Aorta (tissue), 5 donors: ENCODE data around the gene G2E3. TPM values are rescaled to one million over a fixed set of nuclear protein-coding genes. Genes with fewer than 3 reads are reported as not detected.
"Not testable (repeated sequence)": the region's sequence is repeated elsewhere in the genome, so short reads cannot be mapped to it uniquely, and the experiment has no call there.

Source experiments
- ATAC-seq: fragments of 200-7000 bp; cut with Tn5 transposase; one replicate; pipeline ENCODE4 v1.9.1; 2022; ENCODE audit warnings: moderate library complexity; ENCODE audit not compliant: low FRiP score
- DNase-seq, 2 donors: peaks; one replicate each; pipeline ENCODE4 v3.0.0-alpha.2; 2020
- H3K27ac ChIP-seq, 2 donors: one replicate each; pipeline ENCODE4 v1.5.1; 2013; ENCODE audit warnings: low read length in 2 of 2, mild to moderate bottlenecking in 2 of 2, moderate library complexity in 2 of 2, control low read depth in 1 of 2, inconsistent platforms in 1 of 2, low read depth in 1 of 2
- H3K27me3 ChIP-seq, 2 donors: one replicate each; pipeline ENCODE4 v1.6.1; 2013; ENCODE audit warnings: control low read depth in 1 of 2, low read length in 1 of 2, mild to moderate bottlenecking in 1 of 2, moderate library complexity in 1 of 2; ENCODE audit not compliant: insufficient read depth in 2 of 2, control insufficient read depth in 1 of 2
- H3K36me3 ChIP-seq, 2 donors: one replicate each; pipeline ENCODE4 v1.6.1; 2013; ENCODE audit warnings: control low read depth in 1 of 2, low read length in 1 of 2, mild to moderate bottlenecking in 1 of 2; ENCODE audit not compliant: insufficient read depth in 2 of 2, control insufficient read depth in 1 of 2
- H3K4me1 ChIP-seq, 2 donors: one replicate each; pipeline ENCODE4 v1.6.1; 2013; ENCODE audit warnings: low read length in 2 of 2, control low read depth in 1 of 2, mild to moderate bottlenecking in 1 of 2, moderate library complexity in 1 of 2; ENCODE audit not compliant: insufficient read depth in 2 of 2, control insufficient read depth in 1 of 2
- H3K4me3 ChIP-seq, 2 donors: one replicate each; pipeline ENCODE4 v1.5.1; 2013; ENCODE audit warnings: low read length in 2 of 2, control low read depth in 1 of 2, mild to moderate bottlenecking in 1 of 2
- H3K9me3 ChIP-seq: one replicate; pipeline ENCODE4 v1.6.1; 2013; ENCODE audit warnings: mild to moderate bottlenecking, low read length; ENCODE audit not compliant: control insufficient read depth
- WGBS, 2 donors: extraction: QIAGEN DNeasy Blood & Tissue Kit; methylation state at CpG; one replicate each; pipeline ENCODE4 v1.1.7; 2013; 5-methylcytosine and 5-hydroxymethylcytosine counted together
- intact Hi-C, 2 donors: fragments of 100-400 bp; cut with DNase I; formaldehyde crosslinking; loops; one replicate each; pipeline versions ENCODE4 v1.14.2 to v1.15.0; 2022
- polyA plus RNA-seq, 2 donors: library from polyadenylated mRNA; stranded (reverse); fragments of 200-250 nt; gene quantifications; one replicate each; pipeline ENCODE4 v1.2.3, GENCODE V29; 2013
- total RNA-seq, 2 donors: library from RNA; stranded (reverse); fragmentation: NEBNext Ultra II Directional; extraction: Animal tissue kit (Norgen Biotek cat#: 25700); gene quantifications; one replicate each; pipeline ENCODE4 v1.2.1, GENCODE V29; 2021
- donor health status: healthy with polysubstance abuse.
- donor health status: Bipolar disorder and iron deficiency.
- donor health status: DM: no; HTN: no; CAD: no.
- donor health status: DM: no; HTN: no; CAD: no.
- donor health status: DM: yes; HTN: yes; CAD: no.

The G2E3 gene
- total and polyA plus RNA-seq, 4 donors, result 4.0 to 18.3 (median 11.7) TPM

- no peak overlapping the region for H3K27ac ChIP-seq
- no peaks in the 10 kb centered on the region for H3K9me3 ChIP-seq
- 85 to 94% methylated on average over 3 of the region's 3 CpGs for WGBS, 2 donors
- H3K4me1 ChIP-seq, result peaks cover 2% of the 10 kb centered on the region in 2 donors
- no peak for DNase-seq
- intact Hi-C loops, result no loop called here
- H3K4me3 ChIP-seq, result no peak overlapping the region
- no peak for ATAC-seq
- H3K27me3 ChIP-seq, result no peaks in the 10 kb centered on the region
- H3K36me3 ChIP-seq, result no peaks in the 10 kb centered on the region
Measured at GRCh38 chr14:30572237-30572636, 13.3 kb downstream of the G2E3 start.

GRCh38 chr14:30572771-30573170 lies 13.8 kb downstream of the G2E3 start:
- 91 to 96% methylated on average over 1 of the region's 1 CpG for WGBS, 2 donors
- H3K27me3 ChIP-seq, result no peaks in the 10 kb centered on the region
- no peak overlapping the region for H3K27ac ChIP-seq
- ATAC-seq, result no peak
- H3K4me1 ChIP-seq, result peaks cover 2 to 5% of the 10 kb centered on the region in 2 donors
- DNase-seq, result no peak
- H3K4me3 ChIP-seq, result no peak overlapping the region
- intact Hi-C loops, result no loop called here
- no peaks in the 10 kb centered on the region for H3K9me3 ChIP-seq
- no peaks in the 10 kb centered on the region for H3K36me3 ChIP-seq

GRCh38 chr14:30573226-30573814 lies 14.4 kb downstream of the G2E3 start:
- H3K36me3 ChIP-seq, result no peaks in the 10 kb centered on the region
- 81 to 82% methylated on average over 5 of the region's 5 CpGs for WGBS, 2 donors
- H3K27ac ChIP-seq, result no peak overlapping the region
- H3K4me1 ChIP-seq, result peaks cover 2 to 5% of the 10 kb centered on the region in 2 donors
- no peak for DNase-seq
- intact Hi-C loops, result no loop called here
- H3K4me3 ChIP-seq, result no peak overlapping the region
- no peaks in the 10 kb centered on the region for H3K9me3 ChIP-seq
- no peak for ATAC-seq
- no peaks in the 10 kb centered on the region for H3K27me3 ChIP-seq

GRCh38 chr14:30573966-30574365 lies 15.0 kb downstream of the G2E3 start:
- ATAC-seq, result no peak
- Histone ChIP-seq H3K9me3 (no peaks in the 10 kb centered on the region), H3K27me3 (no peaks in the 10 kb centered on the region), H3K27ac (no peak overlapping the region), H3K4me1 (peaks cover 2 to 5% of the 10 kb centered on the region in 2 donors), H3K36me3 (no peaks in the 10 kb centered on the region), H3K4me3 (no peak overlapping the region)
- 89 to 93% methylated on average over 2 of the region's 2 CpGs for WGBS, 2 donors
- DNase-seq, result no peak
- intact Hi-C loops, result no loop called here

- H3K4me3 ChIP-seq, H3K4me1 ChIP-seq, H3K27ac ChIP-seq, intact Hi-C loops, H3K9me3 ChIP-seq, H3K27me3 ChIP-seq, H3K36me3 ChIP-seq, ATAC-seq, DNase-seq: not testable (repeated sequence)
- WGBS, 2 donors, result 93 to 98% methylated on average over 3 of the region's 3 CpGs
Measured at GRCh38 chr14:30574777-30575176, 15.8 kb downstream of the G2E3 start.

- H3K4me3 ChIP-seq, H3K27me3 ChIP-seq, intact Hi-C loops, ATAC-seq, H3K4me1 ChIP-seq, H3K36me3 ChIP-seq, DNase-seq, H3K9me3 ChIP-seq, H3K27ac ChIP-seq: not testable (repeated sequence)
- 98 to 100% methylated on average over 1 of the region's 1 CpG for WGBS, 2 donors
Measured at GRCh38 chr14:30576333-30576732, 17.4 kb downstream of the G2E3 start.

GRCh38 chr14:30580616-30581282 lies 21.8 kb downstream of the G2E3 start:
- peaks cover 0 to 3% of the 10 kb centered on the region in 2 donors for H3K4me1 ChIP-seq
- ATAC-seq, result no peak
- no peak for DNase-seq
- H3K4me3 ChIP-seq, result no peak overlapping the region
- WGBS, 2 donors, result 86 to 92% methylated on average over 2 of the region's 2 CpGs
- no peaks in the 10 kb centered on the region for H3K27me3 ChIP-seq
- H3K9me3 ChIP-seq, result no peaks in the 10 kb centered on the region
- H3K36me3 ChIP-seq, result no peaks in the 10 kb centered on the region
- intact Hi-C loops, result no loop called here
- H3K27ac ChIP-seq, result no peak overlapping the region

- ATAC-seq (no peak), DNase-seq (no peak)
- no peaks in the 10 kb centered on the region for H3K36me3 ChIP-seq
- intact Hi-C loops, result no loop called here
- WGBS, 2 donors, result 93 to 94% methylated on average over 7 of the region's 7 CpGs
- H3K4me3 ChIP-seq, result no peak overlapping the region
- no peaks in the 10 kb centered on the region for H3K9me3 ChIP-seq
- peaks cover 0 to 3% of the 10 kb centered on the region in 2 donors for H3K4me1 ChIP-seq
- no peaks in the 10 kb centered on the region for H3K27me3 ChIP-seq
- H3K27ac ChIP-seq, result no peak overlapping the region
Measured at GRCh38 chr14:30581283-30581625, 22.3 kb downstream of the G2E3 start.

- Histone ChIP-seq H3K4me1 (peaks cover 0 to 1% of the 10 kb centered on the region in 2 donors), H3K9me3 (no peaks in the 10 kb centered on the region), H3K27ac (no peak overlapping the region), H3K4me3 (no peak overlapping the region), H3K27me3 (no peaks in the 10 kb centered on the region), H3K36me3 (no peaks in the 10 kb centered on the region)
- intact Hi-C loops, result no loop called here
- 95 to 100% methylated on average over 1 of the region's 1 CpG for WGBS, 2 donors
- ATAC-seq (no peak), DNase-seq (no peak)
Measured at GRCh38 chr14:30582376-30582775, 23.4 kb downstream of the G2E3 start.
